Activated naive CD8-positive, alpha-beta T cell treated with anti-CD3 and anti-CD28 coated beads for 36 hours (primary cell): ENCODE data around the gene ZNF124. TPM values are rescaled to one million over a fixed set of nuclear protein-coding genes. Genes with fewer than 3 reads are reported as not detected.
"Not testable (repeated sequence)": the region's sequence is repeated elsewhere in the genome, so short reads cannot be mapped to it uniquely, and the experiment has no call there.

Experiments used
- DNase-seq: peaks from one replicate; pipeline ENCODE4 v3.0.0; 2021
- H3K27ac Mint-ChIP-seq: one replicate; pipeline ENCODE4 v1.8.0; 2022; ENCODE audit warnings: mild to moderate bottlenecking, moderate library complexity, mixed read lengths
- H3K27me3 Mint-ChIP-seq: one replicate; pipeline ENCODE4 v1.8.0; 2022; ENCODE audit warnings: mild to moderate bottlenecking, mixed read lengths
- H3K36me3 Mint-ChIP-seq: one replicate; pipeline ENCODE4 v1.8.0; 2021; ENCODE audit warnings: mild to moderate bottlenecking, mixed read lengths
- H3K4me1 Mint-ChIP-seq: one replicate; pipeline ENCODE4 v1.8.0; 2021; ENCODE audit warnings: mixed read lengths
- H3K4me3 Mint-ChIP-seq: one replicate; pipeline ENCODE4 v1.8.0; 2022; ENCODE audit warnings: mild to moderate bottlenecking, moderate library complexity, mixed read lengths
- H3K9me3 Mint-ChIP-seq: one replicate; pipeline ENCODE4 v1.8.0; 2022; ENCODE audit warnings: mixed read lengths
- total RNA-seq, 2 experiments: library from RNA; stranded (reverse); gene quantifications; one replicate each; pipeline ENCODE4 v1.2.3, GENCODE V29; 2021

The ZNF124 gene
- 10 to 100 TPM; 20.7 to 21.5 TPM for total RNA-seq

- DNase-seq, H3K4me3 Mint-ChIP-seq: not testable (repeated sequence)
These were observed at the start of gene ZNF124 for GRCh38 chr1:247171875-247172563. ZNF124 (minus strand) TSS chr1:247172020; CDS start chr1:247171877, 143 bp downstream.

GRCh38 chr1:247220280-247220679 lies 48.5 kb upstream of the ZNF124 start:
- Mint-ChIP-seq H3K36me3 (peaks cover 12% of the 10 kb centered on the region), H3K9me3 (peaks cover 13% of the 10 kb centered on the region)
- H3K27ac Mint-ChIP-seq, DNase-seq, H3K4me1 Mint-ChIP-seq, H3K4me3 Mint-ChIP-seq, H3K27me3 Mint-ChIP-seq: not testable (repeated sequence)

More at GRCh38 chr1:247171875-247172563, at the start of gene ZNF124:
- Mint-ChIP-seq H3K9me3 (peaks cover 18% of the 10 kb centered on the region), H3K4me1 (peaks cover 23% of the 10 kb centered on the region), H3K36me3 (peaks cover 32% of the 10 kb centered on the region)
- not testable (repeated sequence) for H3K27ac Mint-ChIP-seq, H3K27me3 Mint-ChIP-seq

- H3K36me3 Mint-ChIP-seq, result peaks cover 3% of the 10 kb centered on the region
- H3K27me3 Mint-ChIP-seq, result no peaks in the 10 kb centered on the region
- H3K4me3 Mint-ChIP-seq, result no peak overlapping the region
- no peak overlapping the region for H3K27ac Mint-ChIP-seq
- H3K4me1 Mint-ChIP-seq, result peaks cover 6% of the 10 kb centered on the region
- no peak for DNase-seq
- peaks cover 2% of the 10 kb centered on the region for H3K9me3 Mint-ChIP-seq
These were observed 46.4 kb upstream of the ZNF124 start for GRCh38 chr1:247218121-247218651.

GRCh38 chr1:247216261-247216660 lies 44.4 kb upstream of the ZNF124 start:
- Mint-ChIP-seq H3K9me3 (no peaks in the 10 kb centered on the region), H3K27ac (no peak overlapping the region), H3K36me3 (no peaks in the 10 kb centered on the region), H3K27me3 (no peaks in the 10 kb centered on the region), H3K4me3 (no peak overlapping the region), H3K4me1 (peaks cover 15% of the 10 kb centered on the region)
- no peak for DNase-seq

GRCh38 chr1:247212627-247213617 lies 41.1 kb upstream of the ZNF124 start:
- DNase-seq, result no peak
- H3K9me3 Mint-ChIP-seq, result peaks cover 3% of the 10 kb centered on the region
- H3K27ac Mint-ChIP-seq, result no peak overlapping the region
- peaks cover 35% of the 10 kb centered on the region for H3K4me1 Mint-ChIP-seq
- H3K27me3 Mint-ChIP-seq, result no peaks in the 10 kb centered on the region
- peaks cover 19% of the 10 kb centered on the region for H3K36me3 Mint-ChIP-seq
- no peak overlapping the region for H3K4me3 Mint-ChIP-seq

- Mint-ChIP-seq H3K36me3 (peaks cover 29% of the 10 kb centered on the region), H3K27ac (no peak overlapping the region), H3K4me1 (peaks cover 42% of the 10 kb centered on the region), H3K9me3 (peaks cover 10% of the 10 kb centered on the region), H3K4me3 (no peak overlapping the region), H3K27me3 (no peaks in the 10 kb centered on the region)
- no peak for DNase-seq
These were observed 40.2 kb upstream of the ZNF124 start for GRCh38 chr1:247212012-247212411.

- Mint-ChIP-seq H3K36me3 (peaks cover 35% of the 10 kb centered on the region), H3K27me3 (no peaks in the 10 kb centered on the region), H3K27ac (no peak overlapping the region), H3K9me3 (peaks cover 10% of the 10 kb centered on the region), H3K4me1 (peaks cover 42% of the 10 kb centered on the region), H3K4me3 (peak overlapping the region; percentile 40)
- DNase-seq, result no peak
These were observed 39.5 kb upstream of the ZNF124 start for GRCh38 chr1:247211339-247211738.

GRCh38 chr1:247210376-247211117 lies 38.7 kb upstream of the ZNF124 start:
- H3K4me1 Mint-ChIP-seq, result peaks cover 42% of the 10 kb centered on the region
- H3K36me3 Mint-ChIP-seq, result peaks cover 43% of the 10 kb centered on the region
- peak overlapping the region; percentile 90 for H3K4me3 Mint-ChIP-seq
- peaks cover 15% of the 10 kb centered on the region for H3K9me3 Mint-ChIP-seq
- peak; percentile 96 for DNase-seq
- peak overlapping the region; percentile 89 for H3K27ac Mint-ChIP-seq
- H3K27me3 Mint-ChIP-seq, result no peaks in the 10 kb centered on the region

- peaks cover 15% of the 10 kb centered on the region for H3K9me3 Mint-ChIP-seq
- no peak for DNase-seq
- H3K27ac Mint-ChIP-seq, result peak overlapping the region; percentile 89
- H3K27me3 Mint-ChIP-seq, result no peaks in the 10 kb centered on the region
- peaks cover 47% of the 10 kb centered on the region for H3K36me3 Mint-ChIP-seq
- H3K4me3 Mint-ChIP-seq, result peak overlapping the region; percentile 90
- H3K4me1 Mint-ChIP-seq, result peaks cover 42% of the 10 kb centered on the region
These were observed 38.2 kb upstream of the ZNF124 start for GRCh38 chr1:247210062-247210375.

- no peak for DNase-seq
- Mint-ChIP-seq H3K27me3 (no peaks in the 10 kb centered on the region), H3K9me3 (peaks cover 15% of the 10 kb centered on the region), H3K4me3 (peak overlapping the region; percentile 90), H3K27ac (peak overlapping the region; percentile 89), H3K4me1 (peaks cover 42% of the 10 kb centered on the region), H3K36me3 (peaks cover 52% of the 10 kb centered on the region)
These were observed 37.6 kb upstream of the ZNF124 start for GRCh38 chr1:247209396-247209795.

- no peak overlapping the region for H3K27ac Mint-ChIP-seq
- DNase-seq, result no peak
- H3K36me3 Mint-ChIP-seq, result peaks cover 93% of the 10 kb centered on the region
- H3K4me3 Mint-ChIP-seq, result no peak overlapping the region
- H3K27me3 Mint-ChIP-seq, result no peaks in the 10 kb centered on the region
- peaks cover 31% of the 10 kb centered on the region for H3K9me3 Mint-ChIP-seq
- H3K4me1 Mint-ChIP-seq, result peaks cover 18% of the 10 kb centered on the region
These were observed 32.4 kb upstream of the ZNF124 start for GRCh38 chr1:247204177-247204647.

- H3K9me3 Mint-ChIP-seq, result peaks cover 48% of the 10 kb centered on the region
- H3K4me3 Mint-ChIP-seq, result no peak overlapping the region
- H3K36me3 Mint-ChIP-seq, result peaks cover 94% of the 10 kb centered on the region
- no peak overlapping the region for H3K27ac Mint-ChIP-seq
- H3K27me3 Mint-ChIP-seq, result no peaks in the 10 kb centered on the region
- no peaks in the 10 kb centered on the region for H3K4me1 Mint-ChIP-seq
- DNase-seq, result no peak
These were observed 27.0 kb upstream of the ZNF124 start for GRCh38 chr1:247198781-247199180.

- Mint-ChIP-seq H3K9me3 (peaks cover 58% of the 10 kb centered on the region), H3K4me3 (no peak overlapping the region), H3K4me1 (no peaks in the 10 kb centered on the region), H3K27me3 (no peaks in the 10 kb centered on the region), H3K27ac (no peak overlapping the region), H3K36me3 (peaks cover 89% of the 10 kb centered on the region)
- DNase-seq, result no peak
These were observed 22.1 kb upstream of the ZNF124 start for GRCh38 chr1:247193958-247194357.

GRCh38 chr1:247189981-247190798 lies 18.4 kb upstream of the ZNF124 start:
- Mint-ChIP-seq H3K27ac (no peak overlapping the region), H3K36me3 (peaks cover 77% of the 10 kb centered on the region), H3K9me3 (peaks cover 44% of the 10 kb centered on the region), H3K27me3 (no peaks in the 10 kb centered on the region), H3K4me1 (peaks cover 5% of the 10 kb centered on the region), H3K4me3 (no peak overlapping the region)
- no peak for DNase-seq
